Lower leg skin (tissue), 4 donors: ENCODE data around the gene NT5C1B. TPM values are rescaled to one million over a fixed set of nuclear protein-coding genes. Genes with fewer than 3 reads are reported as not detected.

ENCODE experiments used
- DNase-seq, 2 donors: peaks; one replicate each; pipeline ENCODE4 v3.0.0-alpha.2; 2019; ENCODE audit warnings: low spot score in 2 of 2
- H3K4me3 ChIP-seq: fragments of 200-600 bp; sonication (generic); 2 replicates; pipeline ENCODE4 v1.5.1; 2017; ENCODE audit warnings: mild to moderate bottlenecking, low read depth; ENCODE audit not compliant: poor library complexity, severe bottlenecking
- POLR2A ChIP-seq, 2 donors: fragments of 450-650 bp; IDR thresholded peaks; one replicate each; pipeline ENCODE4 v1.6.1; 2016 to 2017; ENCODE audit warnings: antibody characterized with exemption in 2 of 2, mild to moderate bottlenecking in 1 of 2, moderate library complexity in 1 of 2
- WGBS, 2 donors: methylation state at CpG; one replicate each; pipeline ENCODE4 v1.1.5; 2018; 5-methylcytosine and 5-hydroxymethylcytosine counted together
- intact Hi-C: fragments of 100-400 bp; cut with DNase I; formaldehyde crosslinking; loops from one replicate; pipeline ENCODE4 v1.15.0; 2023; ENCODE audit warnings: low total_unique reads
- total RNA-seq, 4 donors: library from RNA; depleted of rRNA; stranded (reverse); fragments of >200 nt; gene quantifications; one replicate each; pipeline ENCODE4 v1.1.0, GENCODE V29; 2016
- TF ChIP-seq, protein P1 (sequence below), 3 donors: fragments of 450-650 bp; IDR thresholded peaks; one replicate each; pipeline ENCODE4 v1.5.1; 2016; ENCODE audit warnings: antibody characterized with exemption in 3 of 3, mild to moderate bottlenecking in 3 of 3, moderate library complexity in 2 of 3

Gene NT5C1B
- total RNA-seq, 4 donors from 2014 or later, result not detected

DNA sequence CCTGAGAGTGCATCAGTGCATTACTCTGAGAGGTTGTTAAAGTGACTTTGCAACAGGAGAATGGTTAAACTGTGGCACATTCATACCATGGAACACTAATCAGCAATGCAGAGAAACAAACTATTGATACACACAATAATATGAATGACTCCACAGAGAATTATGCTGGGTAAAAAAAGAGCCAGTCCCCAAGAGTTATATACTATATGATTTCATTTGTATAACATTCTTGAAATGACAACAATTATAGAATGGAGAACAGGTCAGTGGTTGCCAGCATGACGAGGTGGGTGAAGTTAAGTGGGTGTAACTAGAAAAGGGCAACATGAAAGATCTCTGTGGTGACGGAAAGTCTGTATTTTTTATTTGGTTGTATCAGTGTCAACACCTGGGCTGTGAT, 3.0 kb upstream of the NT5C1B start:
- intact Hi-C loops, result no loop called here
- no peak for TF ChIP-seq POLR2A (IDR thresholded peaks at IDR 0.05)
- TF ChIP-seq, protein P1, sequence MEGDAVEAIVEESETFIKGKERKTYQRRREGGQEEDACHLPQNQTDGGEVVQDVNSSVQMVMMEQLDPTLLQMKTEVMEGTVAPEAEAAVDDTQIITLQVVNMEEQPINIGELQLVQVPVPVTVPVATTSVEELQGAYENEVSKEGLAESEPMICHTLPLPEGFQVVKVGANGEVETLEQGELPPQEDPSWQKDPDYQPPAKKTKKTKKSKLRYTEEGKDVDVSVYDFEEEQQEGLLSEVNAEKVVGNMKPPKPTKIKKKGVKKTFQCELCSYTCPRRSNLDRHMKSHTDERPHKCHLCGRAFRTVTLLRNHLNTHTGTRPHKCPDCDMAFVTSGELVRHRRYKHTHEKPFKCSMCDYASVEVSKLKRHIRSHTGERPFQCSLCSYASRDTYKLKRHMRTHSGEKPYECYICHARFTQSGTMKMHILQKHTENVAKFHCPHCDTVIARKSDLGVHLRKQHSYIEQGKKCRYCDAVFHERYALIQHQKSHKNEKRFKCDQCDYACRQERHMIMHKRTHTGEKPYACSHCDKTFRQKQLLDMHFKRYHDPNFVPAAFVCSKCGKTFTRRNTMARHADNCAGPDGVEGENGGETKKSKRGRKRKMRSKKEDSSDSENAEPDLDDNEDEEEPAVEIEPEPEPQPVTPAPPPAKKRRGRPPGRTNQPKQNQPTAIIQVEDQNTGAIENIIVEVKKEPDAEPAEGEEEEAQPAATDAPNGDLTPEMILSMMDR (IDR thresholded peaks at IDR 0.05), result no peak
- no peak for DNase-seq
- 90 to 96% methylated on average over 2 of the region's 2 CpGs for WGBS, 2 donors
- no peak overlapping the region for H3K4me3 ChIP-seq

- 78 to 79% methylated on average over 1 of the region's 1 CpG for WGBS, 2 donors
Observed at GRCh38 chr2:18588802-18589201, 567 bp downstream of the NT5C1B start.

GRCh38 chr2:18588049-18588448, 1.3 kb downstream of the NT5C1B start:
- intact Hi-C loops, result no loop called here
- no peak for TF ChIP-seq POLR2A (IDR thresholded peaks at IDR 0.05)
- TF ChIP-seq, protein P1 (IDR thresholded peaks at IDR 0.05), result no peak
- no peak overlapping the region for H3K4me3 ChIP-seq
- WGBS, 2 donors, result 92 to 96% methylated on average over 1 of the region's 1 CpG
- DNase-seq, result no peak

More at GRCh38 chr2:18588802-18589201, 567 bp downstream of the NT5C1B start:
- no peak overlapping the region for H3K4me3 ChIP-seq
- TF ChIP-seq POLR2A (IDR thresholded peaks at IDR 0.05), result no peak
- TF ChIP-seq, protein P1 (IDR thresholded peaks at IDR 0.05), result no peak
- DNase-seq, result no peak
- intact Hi-C loops, result no loop called here

DNA sequence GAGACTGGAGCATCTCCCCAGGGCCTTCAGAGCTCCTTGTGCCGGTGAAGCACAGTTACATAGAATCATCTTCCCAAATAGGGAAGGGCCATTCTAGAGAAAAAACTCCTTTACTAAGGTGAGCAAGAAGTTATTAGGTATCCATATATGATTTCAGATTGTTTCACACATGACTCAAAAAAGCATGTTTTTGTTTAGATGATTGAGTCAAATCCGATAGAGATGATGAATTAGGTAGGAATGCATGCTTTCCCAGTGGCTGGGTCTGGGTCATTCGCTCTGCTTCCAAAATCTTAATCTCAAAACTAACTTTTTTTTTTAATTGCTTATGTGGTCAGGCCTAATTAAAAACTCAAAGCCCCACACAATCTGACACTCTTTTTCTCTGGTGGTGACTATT, 3.8 kb downstream of the NT5C1B start:
- no peak overlapping the region for H3K4me3 ChIP-seq
- intact Hi-C loops, result no loop called here
- TF ChIP-seq POLR2A (IDR thresholded peaks at IDR 0.05), result no peak
- TF ChIP-seq, protein P1 (IDR thresholded peaks at IDR 0.05), result no peak
- 92 to 93% methylated on average over 3 of the region's 3 CpGs for WGBS, 2 donors
- DNase-seq, result no peak

GRCh38 chr2:18584608-18584954, 4.8 kb downstream of the NT5C1B start:
- intact Hi-C loops, result no loop called here
- WGBS, 2 donors, result 91 to 94% methylated on average over 32 of the region's 32 CpGs
- no peak for DNase-seq
- TF ChIP-seq POLR2A (IDR thresholded peaks at IDR 0.05), result no peak
- TF ChIP-seq, protein P1 (IDR thresholded peaks at IDR 0.05), result no peak
- H3K4me3 ChIP-seq, result no peak overlapping the region

DNA sequence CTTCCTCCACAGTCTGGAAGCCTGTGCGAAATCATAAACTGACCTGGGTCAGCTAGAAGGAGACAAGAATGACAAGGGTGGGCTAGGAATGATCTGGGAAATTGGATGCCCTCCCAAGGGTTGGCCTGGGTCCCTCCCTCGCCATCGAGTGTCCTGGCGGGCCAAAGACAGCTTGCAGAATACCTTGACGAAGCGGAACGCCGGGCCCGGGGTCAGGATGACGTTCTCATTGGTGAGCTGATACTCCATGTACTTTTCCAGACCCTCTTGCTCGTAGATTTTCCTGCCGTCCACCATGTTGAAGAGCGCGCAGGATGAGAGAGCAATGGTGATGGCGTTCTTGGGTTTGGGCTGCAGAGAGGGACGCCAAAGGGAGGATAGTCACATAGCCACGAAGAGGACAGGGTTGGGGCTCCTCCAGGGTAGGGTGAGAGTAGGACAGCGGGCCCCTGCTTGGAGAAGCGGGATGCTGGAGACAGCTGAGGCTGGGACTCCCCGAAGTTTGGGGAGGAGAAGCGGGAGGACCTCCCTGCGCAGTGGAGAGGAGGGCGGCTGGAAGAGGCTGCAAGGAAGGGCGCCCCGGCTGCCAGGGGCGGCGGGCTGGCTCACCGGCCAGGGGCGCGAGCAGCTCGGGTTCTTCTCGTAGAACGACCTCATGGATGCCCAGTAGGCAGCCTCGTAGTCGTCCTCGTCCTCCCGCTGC, 5.3 kb downstream of the NT5C1B start:
- intact Hi-C loops, result no loop called here
- no peak for TF ChIP-seq POLR2A (IDR thresholded peaks at IDR 0.05)
- TF ChIP-seq, protein P1 (IDR thresholded peaks at IDR 0.05), result no peak
- DNase-seq, result no peak
- no peak overlapping the region for H3K4me3 ChIP-seq
- 91 to 94% methylated on average over 37 of the region's 37 CpGs for WGBS, 2 donors
